NCI-H187 treated with DMSO at 0.1 percent for 48 hours (cell line): Measurements from ENCODE around the gene MIX23.
A peak's percentile ranks its signal among the peaks of the same experiment; 100 is the strongest.

Source experiments
- DNase-seq: peaks from one replicate; lab custom pipeline; 2025; lab: John Stamatoyannopoulos, UW

Gene MIX23

DNA sequence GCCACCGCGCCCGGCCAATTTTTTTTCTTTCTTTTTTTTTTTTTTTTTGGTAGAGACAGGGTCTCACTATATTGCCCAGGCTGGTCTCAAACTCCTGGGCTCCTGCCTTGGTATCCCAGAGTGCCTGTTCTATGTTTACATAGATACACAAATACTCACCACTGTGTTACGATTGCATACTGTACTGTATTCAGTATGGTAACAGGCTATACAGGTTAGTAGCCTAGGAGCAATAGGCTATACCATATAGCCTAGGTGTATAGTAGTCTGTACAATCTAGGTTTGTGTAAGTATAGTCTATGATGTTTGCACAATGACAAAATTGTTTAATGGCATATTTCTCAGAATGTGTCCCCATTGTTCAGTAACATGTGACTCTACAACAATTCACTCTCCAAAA lies 31.4 kb downstream of the MIX23 start:
- DNase-seq = no peak

DNA sequence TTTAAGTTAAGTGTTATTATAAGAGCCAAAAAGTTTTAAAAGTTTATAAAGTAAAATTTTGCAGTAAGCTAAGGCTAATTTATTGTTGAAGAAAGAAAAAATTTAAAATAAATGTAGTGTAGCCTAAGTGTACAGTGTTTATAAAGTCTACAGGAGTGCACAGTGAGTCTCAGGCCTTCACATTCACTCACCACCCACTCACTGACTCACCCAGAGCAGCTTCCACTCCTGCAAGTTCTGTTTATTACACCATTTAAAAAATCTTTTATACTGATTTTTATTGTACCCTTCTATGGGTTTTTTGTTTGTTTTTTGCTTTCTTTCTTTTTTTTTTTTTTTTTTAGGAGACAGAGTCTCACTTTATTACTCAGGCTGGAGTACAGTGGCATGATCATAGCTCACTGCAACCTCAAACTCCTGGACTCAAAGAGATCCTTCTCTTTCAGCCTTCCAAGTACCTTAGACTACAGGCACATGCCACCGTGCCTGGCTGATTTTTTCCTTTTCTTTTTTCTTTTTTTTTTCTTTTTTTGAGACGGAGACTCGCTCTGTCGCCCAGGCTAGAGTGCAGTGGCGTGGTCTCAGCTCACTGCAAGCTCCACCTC lies 32.1 kb downstream of the MIX23 start:
- no peak for DNase-seq

DNA sequence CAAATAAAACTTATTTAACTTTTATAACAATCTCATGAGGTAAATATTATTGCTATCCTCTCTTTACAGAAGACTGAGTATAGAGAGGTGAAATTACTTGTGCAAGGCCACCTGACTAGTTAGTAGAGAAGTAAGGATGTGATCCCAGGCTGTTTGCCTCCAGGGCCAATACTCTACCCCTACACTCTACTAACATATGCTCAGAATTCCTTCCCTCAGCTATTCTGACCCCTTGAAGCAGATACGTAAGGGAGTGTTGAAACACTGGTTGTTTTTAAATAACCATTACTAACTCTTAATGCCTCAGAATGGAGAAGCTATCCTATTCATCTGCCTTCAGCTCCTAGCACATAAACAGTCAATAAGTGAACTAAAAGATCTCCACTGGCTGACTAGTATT lies 33.9 kb downstream of the MIX23 start:
- no peak for DNase-seq

DNA sequence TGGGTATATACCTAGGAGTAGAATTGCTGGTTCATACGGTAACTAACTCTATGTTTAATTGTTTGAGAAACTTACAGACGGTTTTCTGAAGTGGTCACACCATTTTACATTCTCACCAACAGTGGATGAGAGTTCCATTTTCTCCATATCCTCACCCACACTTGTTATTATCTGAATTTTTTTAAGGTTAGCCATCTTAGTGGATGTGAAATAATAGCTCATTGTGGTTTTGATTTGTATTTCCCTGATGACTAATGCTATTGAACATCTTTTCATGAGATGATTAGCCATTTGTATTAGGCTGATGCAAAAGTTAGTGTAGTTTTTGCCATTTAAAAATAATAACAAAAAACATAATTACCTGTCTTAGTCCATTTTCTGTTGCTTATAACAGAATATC lies 39.4 kb downstream of the MIX23 start:
- no peak for DNase-seq

DNA sequence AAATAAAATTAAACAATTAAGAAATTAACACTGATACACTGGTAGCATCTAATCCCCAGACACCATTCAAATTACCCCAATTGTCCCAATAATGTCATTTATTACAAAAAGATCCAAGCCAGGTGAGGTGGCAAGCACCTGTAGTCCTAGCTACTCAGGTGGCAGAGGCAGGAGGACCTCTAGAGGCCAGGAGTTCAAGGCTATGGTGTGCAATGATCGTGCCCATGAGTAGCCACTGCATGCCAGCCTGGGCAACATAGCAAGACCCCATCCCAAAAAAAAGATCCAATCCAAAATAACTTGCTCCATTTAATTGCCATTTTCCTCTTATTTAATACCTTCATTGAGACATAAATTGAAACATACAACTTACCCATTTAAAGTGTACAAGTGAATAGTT lies 40.2 kb downstream of the MIX23 start:
- no peak for DNase-seq

DNA sequence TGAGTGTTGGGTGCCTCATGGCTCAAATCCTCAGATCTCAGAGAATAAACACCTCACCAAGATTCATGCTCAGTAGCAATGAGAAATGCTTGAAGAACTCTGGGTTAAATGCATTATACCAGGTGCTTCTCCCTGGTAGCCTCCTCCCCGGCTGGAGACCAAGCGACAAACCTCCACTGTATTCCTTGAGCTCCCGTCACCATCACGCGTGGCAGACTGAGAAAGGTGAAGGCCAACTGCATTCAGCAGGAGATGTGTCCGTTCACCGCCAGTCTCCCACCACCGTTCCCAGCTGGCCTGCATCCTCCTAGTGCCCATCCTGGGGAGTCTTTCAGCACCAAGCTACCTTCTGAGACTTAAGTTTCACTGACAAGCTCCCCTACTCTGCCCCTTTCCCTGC lies 50.5 kb downstream of the MIX23 start:
- DNase-seq = no peak

DNA sequence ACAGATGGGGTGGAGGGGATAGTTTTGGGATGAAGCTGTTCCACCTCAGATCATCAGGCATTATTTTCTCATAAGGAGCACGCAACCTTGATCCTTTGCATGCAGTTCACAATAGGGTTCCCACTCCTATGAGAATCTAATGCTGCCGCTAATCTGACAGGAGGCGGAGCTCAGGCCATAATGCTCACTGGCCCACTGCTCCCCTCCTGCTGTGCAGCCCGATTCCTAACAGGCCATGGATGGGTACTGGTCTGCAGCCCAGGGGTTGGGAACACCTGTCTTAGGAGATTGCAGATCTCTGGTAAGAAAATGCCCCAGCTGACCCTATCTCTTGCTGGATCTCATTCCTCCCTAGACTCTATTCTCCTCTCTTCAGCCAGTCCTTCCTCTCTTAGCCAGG lies 51.1 kb downstream of the MIX23 start:
- DNase-seq = no peak

DNA sequence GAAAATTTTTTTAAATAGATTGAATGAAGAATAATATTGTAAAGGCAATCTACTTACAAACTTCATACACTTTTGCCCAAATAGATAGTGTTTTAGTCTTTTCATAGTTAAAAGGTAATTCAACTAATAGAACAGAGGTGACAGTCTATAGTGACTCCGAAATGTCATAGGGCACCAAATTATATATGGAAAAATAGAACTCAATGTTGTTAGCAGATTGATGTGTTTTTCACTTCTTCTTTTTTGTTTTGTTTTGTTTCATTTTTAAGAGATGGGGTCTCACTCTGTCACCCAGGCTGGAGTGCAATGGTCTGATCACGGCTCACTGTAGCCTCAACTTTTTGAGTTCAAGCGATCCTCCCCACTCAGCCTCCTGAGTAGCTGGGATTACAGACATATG lies 57.3 kb downstream of the MIX23 start:
- no peak for DNase-seq

DNA sequence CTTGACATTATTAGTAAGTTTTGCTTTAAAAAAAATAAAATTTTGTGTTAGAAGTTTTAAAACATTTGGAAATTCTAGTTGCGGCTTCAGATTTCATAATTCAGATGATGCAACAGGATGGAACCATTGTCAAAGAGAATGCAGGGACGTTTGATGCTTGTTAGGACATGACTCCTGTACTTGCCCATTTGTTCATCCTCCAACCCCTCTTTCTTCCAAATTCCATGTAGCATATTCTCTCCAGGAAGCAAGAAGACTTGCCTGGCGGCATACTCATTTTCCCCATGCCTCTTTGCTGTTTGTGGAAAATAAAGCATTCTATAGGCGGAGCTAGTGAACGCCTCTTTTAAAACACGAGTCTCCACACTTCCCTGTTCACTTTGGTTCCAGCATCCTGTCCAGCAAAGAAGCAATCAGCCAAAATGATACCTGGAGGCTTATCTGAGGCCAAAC lies 58.1 kb downstream of the MIX23 start, which contains the start of gene CSTA:
CSTA (plus strand) TSS at position 378 of the 453 bp plus-strand sequence; CDS start at position 423, 45 bp downstream.
- no peak for DNase-seq

DNA sequence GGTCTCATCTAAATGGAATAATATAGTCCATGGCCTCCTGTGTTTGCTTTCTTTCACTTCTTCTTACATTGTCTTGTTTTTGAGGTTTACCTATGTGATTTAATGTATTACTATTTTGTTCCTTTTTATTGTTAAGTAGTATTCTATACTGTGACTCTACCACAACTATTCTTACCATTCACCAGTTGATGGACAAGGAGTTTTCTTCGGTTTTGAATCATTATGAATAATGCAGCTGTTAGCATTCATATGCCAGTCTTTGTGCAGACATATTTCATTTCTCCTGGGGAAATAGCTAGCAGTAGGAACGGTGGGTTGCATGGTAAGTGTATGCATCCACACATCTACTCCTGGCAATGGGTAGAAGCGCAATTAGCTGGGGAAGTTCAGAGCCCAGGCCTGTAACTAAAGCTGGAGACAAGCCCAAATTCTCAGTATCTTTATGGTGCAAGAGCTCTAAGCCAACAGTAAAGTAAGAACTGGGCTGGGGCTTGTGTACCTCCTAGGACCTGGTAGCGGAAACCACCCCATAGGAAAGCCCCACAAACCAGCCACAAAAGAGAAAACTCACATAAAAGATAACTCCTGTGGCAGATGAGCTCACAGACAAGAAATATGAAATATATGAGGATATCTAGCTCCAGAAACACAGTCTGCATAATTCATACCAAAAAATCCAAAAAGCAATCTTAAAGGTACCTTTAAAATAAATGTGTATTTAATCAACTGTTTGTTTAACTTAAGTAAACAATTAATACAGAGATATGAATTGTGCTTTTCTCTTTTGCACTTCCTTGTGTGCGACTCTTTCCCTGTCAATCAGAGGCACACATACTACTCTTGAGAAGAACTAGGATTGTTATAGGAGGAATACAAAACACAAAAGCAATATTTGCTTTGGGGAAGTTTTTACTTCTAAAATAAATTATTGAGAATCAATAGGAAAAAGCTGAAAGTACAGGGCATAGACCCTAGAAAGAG lies 60.6 kb downstream of the MIX23 start:
- DNase-seq = no peak

DNA sequence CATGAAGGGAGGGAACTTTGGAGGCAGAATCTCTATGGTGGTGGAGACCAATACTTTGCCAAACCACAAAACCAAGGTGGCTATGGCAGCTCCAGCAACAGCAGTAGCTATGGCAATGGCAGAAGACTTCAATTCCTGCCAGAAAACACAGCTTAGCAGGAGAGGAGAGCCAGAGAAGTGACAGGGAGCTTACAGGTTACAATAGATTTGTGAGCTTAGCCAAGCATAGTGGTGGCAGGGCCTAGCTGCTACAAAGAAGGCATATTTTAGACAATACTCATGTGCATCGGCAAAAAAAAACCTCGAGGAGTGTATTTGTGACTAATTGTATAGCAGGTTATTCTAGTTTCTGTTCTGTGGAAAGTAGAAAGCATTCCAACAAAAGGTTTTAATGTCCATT lies 64.4 kb downstream of the MIX23 start:
- no peak for DNase-seq

DNA sequence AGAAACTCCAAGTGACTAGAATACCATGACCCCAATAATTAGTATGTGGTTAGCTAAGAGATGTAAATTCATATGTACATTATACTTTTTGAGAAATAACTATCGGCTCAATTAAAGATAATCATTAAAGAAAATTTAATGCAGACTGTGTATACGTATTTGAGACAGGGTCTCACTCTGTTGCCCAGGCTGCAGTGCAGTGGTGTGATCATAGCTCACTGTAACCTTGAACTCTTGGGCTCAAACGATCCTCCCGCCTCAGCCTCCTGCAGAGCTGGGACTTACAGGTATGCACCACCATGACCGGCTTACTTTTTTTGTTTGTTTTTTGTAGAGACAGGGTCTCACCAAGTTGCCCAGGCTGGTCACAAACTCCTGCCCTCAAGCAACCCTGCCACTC lies 66.7 kb downstream of the MIX23 start:
- DNase-seq = no peak

DNA sequence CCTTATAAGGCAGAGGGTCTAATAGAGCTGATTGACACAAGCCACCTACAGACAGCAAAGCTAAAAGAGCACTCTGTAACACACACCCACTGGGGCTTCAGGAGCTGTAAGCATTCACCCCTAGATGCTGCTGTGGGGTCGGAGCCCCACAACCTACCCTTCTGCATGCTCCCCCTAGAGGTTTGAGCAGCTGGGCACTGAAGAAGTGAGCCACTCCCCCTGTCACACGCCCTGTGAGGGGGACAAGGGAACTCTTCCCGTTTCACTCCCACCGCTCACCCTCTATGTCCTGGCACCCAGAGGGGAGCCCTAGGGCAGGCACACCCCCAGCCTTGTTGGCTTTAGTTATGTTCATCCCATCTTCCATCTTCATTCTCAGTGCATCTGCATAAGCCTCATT lies 67.4 kb downstream of the MIX23 start:
- no peak for DNase-seq

DNA sequence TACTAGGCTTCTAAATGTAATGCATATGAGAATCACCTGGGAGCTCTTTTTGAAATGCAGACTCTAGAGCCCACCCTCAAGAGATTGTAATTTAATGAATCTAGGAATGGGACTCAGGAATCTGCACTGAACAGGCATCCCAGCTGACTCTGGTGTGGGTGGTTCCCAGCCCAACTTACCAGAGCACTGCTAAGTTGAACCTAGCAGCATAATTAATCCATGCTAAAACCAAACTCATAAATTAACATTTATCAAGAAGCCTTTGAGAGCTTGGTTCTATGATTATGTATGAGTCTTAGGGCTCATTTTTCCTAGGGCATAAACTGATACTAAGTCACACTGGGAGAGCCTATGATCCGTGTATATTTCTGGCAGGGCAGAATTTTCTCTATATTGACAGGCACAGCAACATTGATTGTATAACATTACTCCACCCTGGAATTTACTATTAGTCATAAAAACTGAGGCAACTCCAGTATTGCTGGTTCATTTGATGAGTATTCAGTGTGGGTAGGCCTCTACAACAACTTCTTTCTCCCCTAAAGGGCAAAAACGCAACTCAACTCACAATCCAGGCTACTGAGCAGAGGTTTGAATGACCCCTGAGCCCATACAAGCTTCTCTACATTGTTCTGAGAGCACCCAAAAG lies 68.7 kb downstream of the MIX23 start:
- DNase-seq = no peak

DNA sequence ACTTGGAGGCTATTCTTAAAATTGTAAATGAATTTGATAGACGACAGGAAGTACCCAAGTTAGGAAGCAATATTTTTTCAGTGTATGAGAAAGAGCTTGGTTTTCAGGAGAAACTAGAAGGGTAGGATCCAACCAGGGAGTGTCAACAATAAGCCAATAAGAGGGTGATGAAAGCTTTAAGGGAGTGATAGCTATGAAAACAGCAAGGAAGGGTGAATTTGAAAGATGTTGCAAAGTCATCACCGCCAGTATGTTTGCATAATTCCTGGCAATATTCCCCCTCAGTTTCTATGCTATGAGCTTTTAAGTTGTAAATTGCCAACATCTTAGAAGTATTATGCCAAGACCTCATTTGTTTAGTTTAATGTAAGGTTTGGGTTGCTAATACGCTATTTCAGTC lies 69.8 kb downstream of the MIX23 start:
- DNase-seq = no peak

DNA sequence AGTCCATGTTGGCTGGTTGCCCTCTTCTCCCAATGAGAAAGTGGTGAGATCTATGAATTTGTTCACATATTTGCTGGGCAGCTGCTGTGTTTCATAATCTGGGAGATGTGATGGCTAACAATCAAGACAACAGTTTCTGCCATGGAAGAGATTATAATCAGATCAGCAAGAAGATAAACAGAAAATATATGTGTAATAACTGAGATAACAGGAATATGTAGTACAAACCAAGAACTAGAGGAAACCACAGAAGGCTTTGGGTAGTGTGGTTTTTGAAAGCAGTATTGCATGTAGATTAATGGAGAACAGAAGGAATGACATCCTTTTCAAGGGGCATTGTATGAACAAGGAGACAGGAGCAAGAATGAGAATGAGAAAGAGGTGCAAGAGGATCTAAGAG lies 70.2 kb downstream of the MIX23 start:
- no peak for DNase-seq

DNA sequence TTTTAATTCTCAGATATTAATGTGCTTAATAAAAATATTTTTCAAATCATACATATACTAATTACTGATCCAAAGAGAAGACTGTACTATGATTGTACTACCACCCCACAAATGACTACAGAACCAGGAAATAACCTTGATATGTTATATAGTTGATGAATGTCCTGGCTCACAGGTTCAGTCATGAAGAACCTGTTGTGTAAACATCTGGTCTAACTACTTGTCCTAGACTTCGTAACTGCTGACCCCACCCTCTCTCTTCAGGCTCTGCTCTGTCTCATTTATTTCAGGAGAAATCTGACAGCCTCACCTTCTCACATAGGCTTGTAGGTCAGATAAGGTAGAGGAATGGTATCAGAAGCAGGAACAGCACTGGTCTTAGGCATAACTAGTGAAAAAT lies 72.7 kb downstream of the MIX23 start:
- peak; percentile 13 for DNase-seq
